HL-60 (cell line): Measurements from ENCODE around the gene C12orf56.

ENCODE experiments used
- CTCF ChIP-seq: IDR thresholded peaks from one replicate; pipeline ENCODE4 v1.5.1; 2011; ENCODE audit warnings: low read length, control low read depth, inconsistent platforms; ENCODE audit not compliant: insufficient read depth
- POLR2AphosphoS5 ChIP-seq: IDR thresholded peaks from 2 replicates; pipeline ENCODE4 v1.6.1; 2012; ENCODE audit warnings: low read depth
- TF ChIP-seq, protein P1 (sequence below): IDR thresholded peaks from 2 replicates; pipeline ENCODE4 v1.6.1; 2012; ENCODE audit warnings: low read depth; ENCODE audit not compliant: insufficient replicate concordance

- TF ChIP-seq, protein P1, sequence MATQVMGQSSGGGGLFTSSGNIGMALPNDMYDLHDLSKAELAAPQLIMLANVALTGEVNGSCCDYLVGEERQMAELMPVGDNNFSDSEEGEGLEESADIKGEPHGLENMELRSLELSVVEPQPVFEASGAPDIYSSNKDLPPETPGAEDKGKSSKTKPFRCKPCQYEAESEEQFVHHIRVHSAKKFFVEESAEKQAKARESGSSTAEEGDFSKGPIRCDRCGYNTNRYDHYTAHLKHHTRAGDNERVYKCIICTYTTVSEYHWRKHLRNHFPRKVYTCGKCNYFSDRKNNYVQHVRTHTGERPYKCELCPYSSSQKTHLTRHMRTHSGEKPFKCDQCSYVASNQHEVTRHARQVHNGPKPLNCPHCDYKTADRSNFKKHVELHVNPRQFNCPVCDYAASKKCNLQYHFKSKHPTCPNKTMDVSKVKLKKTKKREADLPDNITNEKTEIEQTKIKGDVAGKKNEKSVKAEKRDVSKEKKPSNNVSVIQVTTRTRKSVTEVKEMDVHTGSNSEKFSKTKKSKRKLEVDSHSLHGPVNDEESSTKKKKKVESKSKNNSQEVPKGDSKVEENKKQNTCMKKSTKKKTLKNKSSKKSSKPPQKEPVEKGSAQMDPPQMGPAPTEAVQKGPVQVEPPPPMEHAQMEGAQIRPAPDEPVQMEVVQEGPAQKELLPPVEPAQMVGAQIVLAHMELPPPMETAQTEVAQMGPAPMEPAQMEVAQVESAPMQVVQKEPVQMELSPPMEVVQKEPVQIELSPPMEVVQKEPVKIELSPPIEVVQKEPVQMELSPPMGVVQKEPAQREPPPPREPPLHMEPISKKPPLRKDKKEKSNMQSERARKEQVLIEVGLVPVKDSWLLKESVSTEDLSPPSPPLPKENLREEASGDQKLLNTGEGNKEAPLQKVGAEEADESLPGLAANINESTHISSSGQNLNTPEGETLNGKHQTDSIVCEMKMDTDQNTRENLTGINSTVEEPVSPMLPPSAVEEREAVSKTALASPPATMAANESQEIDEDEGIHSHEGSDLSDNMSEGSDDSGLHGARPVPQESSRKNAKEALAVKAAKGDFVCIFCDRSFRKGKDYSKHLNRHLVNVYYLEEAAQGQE, result no peak
- TF ChIP-seq CTCF (no peak), POLR2AphosphoS5 (peak; percentile 86; the same call in 1 of the 2 replicates)
Observed at GRCh38 chr12:64403707-64404469, 13.3 kb upstream of the C12orf56 start, which contains the start of gene XPOT.
